GM12872 (cell line): ENCODE data around the gene CLIC3.

Experiments
- CTCF ChIP-seq: IDR thresholded peaks from 3 replicates; pipeline ENCODE4 v1.5.1; 2011; ENCODE audit warnings: low read depth, mild to moderate bottlenecking, low read length, moderate library complexity; ENCODE audit not compliant: insufficient read depth

The CLIC3 gene

GRCh38 chr9:136992819-136993369, 3.5 kb downstream of the CLIC3 start:
- TF ChIP-seq CTCF: no peak; the same call in 2 of the 3 replicates

- TF ChIP-seq CTCF: no peak
These were observed 4.2 kb downstream of the CLIC3 start, which contains the start of gene PAXX for GRCh38 chr9:136991993-136992818. TSS of gene PAXX (plus strand) at chr9:136992422. CDS start at chr9:136992444, 22 bp downstream.

- no peak for TF ChIP-seq CTCF
These were observed 6.0 kb downstream of the CLIC3 start for GRCh38 chr9:136990242-136990911.

GRCh38 chr9:136988872-136989271, 7.5 kb downstream of the CLIC3 start:
- no peak for TF ChIP-seq CTCF

- TF ChIP-seq CTCF: no peak
These were observed 10.5 kb downstream of the CLIC3 start for GRCh38 chr9:136985853-136986252.

GRCh38 chr9:136985027-136985602, 11.3 kb downstream of the CLIC3 start:
- no peak for TF ChIP-seq CTCF

- no peak for TF ChIP-seq CTCF
These were observed 11.8 kb downstream of the CLIC3 start for GRCh38 chr9:136984464-136985026.
